NB4 (cell line): ENCODE measurements around the gene RERE.

Experiments
- MYC ChIP-seq: IDR thresholded peaks from 2 replicates; pipeline ENCODE4 v1.6.1; 2011; ENCODE audit warnings: low read depth, low read length
- POLR2A ChIP-seq: IDR thresholded peaks from 2 replicates; pipeline ENCODE4 v1.6.1; 2011; ENCODE audit warnings: mild to moderate bottlenecking; ENCODE audit not compliant: insufficient read length; ENCODE audit errors: extremely low read depth
- TF ChIP-seq, protein P1 (sequence below): IDR thresholded peaks from one replicate; pipeline ENCODE4 v1.5.1; 2012; ENCODE audit warnings: low read depth, low read length

DNA sequence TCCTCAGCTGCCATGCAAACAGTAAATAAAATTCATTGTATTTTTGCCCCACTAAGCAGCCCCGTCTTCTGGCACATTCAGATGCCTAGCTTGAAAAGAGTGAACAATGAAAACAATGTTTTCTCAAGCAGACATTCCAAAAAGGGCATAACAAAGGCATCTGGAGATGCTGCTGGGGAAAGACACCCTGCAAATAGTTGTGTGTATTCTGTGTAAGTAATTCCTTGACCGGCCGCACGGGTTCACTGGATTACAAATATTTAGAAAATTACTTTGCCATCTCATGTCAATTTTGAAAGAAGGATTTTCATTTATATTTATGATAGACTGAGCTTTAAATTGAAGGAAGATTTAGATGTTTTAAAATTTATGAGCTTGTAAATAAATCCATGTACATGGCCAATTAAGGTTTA lies 357.3 kb downstream of the RERE start:
- TF ChIP-seq POLR2A (no peak), MYC (no peak)
- TF ChIP-seq, protein P1, sequence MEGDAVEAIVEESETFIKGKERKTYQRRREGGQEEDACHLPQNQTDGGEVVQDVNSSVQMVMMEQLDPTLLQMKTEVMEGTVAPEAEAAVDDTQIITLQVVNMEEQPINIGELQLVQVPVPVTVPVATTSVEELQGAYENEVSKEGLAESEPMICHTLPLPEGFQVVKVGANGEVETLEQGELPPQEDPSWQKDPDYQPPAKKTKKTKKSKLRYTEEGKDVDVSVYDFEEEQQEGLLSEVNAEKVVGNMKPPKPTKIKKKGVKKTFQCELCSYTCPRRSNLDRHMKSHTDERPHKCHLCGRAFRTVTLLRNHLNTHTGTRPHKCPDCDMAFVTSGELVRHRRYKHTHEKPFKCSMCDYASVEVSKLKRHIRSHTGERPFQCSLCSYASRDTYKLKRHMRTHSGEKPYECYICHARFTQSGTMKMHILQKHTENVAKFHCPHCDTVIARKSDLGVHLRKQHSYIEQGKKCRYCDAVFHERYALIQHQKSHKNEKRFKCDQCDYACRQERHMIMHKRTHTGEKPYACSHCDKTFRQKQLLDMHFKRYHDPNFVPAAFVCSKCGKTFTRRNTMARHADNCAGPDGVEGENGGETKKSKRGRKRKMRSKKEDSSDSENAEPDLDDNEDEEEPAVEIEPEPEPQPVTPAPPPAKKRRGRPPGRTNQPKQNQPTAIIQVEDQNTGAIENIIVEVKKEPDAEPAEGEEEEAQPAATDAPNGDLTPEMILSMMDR, result no peak
